Measurements from ENCODE around the gene RUNX1.

Gene RUNX1

DNA sequence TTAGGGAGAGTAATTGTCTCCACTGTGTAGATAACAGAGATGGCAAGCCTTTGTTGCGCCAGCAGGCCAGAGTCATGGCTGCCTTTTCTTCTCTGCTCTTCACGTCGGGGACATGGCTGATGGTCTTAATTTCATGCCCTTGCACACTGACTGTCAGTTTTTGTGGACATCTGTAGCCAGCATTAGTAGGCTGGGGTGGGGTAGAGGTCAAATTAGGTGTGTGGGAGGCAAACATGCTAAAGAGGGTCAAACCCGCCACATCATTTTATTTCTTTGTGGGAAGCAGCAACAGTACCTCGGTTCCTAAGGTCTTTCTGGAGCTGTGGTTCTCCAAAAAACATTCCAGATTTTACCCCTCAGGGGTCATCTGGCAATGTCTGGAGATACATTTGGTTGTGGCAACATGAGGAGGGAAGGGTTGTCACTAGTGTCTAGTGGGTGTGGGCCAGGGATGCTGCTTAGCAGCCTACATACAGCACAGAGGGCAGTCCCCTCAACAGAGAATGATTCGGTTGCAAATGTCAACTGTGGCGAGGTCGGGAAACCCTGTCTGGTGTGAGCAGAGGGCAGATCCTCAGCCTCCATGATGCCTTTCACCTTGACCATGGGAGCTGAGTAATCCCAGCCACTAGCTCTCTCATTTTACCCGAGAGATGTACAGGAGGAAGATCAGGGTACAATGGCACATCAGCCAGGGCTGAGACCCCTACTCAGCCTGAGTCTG lies 14.7 kb downstream of the RUNX1 start:
- ATAC-seq (ENCODE audit: low read depth) (no peak), DNase-seq (ENCODE audit: low spot score) (no peak)
- Histone ChIP-seq H3K4me3 (ENCODE audit: severe bottlenecking) (no peak overlapping the region), H3K9me3 (ENCODE audit: severe bottlenecking) (no peaks in the 10 kb centered on the region), H3K36me3 (ENCODE audit: low read depth) (no peaks in the 10 kb centered on the region), H3K4me1 (ENCODE audit: insufficient read depth, poor library complexity, severe bottlenecking) (no peaks in the 10 kb centered on the region), H3K27ac (ENCODE audit: poor library complexity, severe bottlenecking) (no peak overlapping the region), H3K27me3 (ENCODE audit: insufficient read depth, poor library complexity, severe bottlenecking) (no peaks in the 10 kb centered on the region)
- TF ChIP-seq, protein P1, sequence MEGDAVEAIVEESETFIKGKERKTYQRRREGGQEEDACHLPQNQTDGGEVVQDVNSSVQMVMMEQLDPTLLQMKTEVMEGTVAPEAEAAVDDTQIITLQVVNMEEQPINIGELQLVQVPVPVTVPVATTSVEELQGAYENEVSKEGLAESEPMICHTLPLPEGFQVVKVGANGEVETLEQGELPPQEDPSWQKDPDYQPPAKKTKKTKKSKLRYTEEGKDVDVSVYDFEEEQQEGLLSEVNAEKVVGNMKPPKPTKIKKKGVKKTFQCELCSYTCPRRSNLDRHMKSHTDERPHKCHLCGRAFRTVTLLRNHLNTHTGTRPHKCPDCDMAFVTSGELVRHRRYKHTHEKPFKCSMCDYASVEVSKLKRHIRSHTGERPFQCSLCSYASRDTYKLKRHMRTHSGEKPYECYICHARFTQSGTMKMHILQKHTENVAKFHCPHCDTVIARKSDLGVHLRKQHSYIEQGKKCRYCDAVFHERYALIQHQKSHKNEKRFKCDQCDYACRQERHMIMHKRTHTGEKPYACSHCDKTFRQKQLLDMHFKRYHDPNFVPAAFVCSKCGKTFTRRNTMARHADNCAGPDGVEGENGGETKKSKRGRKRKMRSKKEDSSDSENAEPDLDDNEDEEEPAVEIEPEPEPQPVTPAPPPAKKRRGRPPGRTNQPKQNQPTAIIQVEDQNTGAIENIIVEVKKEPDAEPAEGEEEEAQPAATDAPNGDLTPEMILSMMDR (IDR thresholded peaks at IDR 0.05; ENCODE audit: poor library complexity, severe bottlenecking), result no peak

DNA sequence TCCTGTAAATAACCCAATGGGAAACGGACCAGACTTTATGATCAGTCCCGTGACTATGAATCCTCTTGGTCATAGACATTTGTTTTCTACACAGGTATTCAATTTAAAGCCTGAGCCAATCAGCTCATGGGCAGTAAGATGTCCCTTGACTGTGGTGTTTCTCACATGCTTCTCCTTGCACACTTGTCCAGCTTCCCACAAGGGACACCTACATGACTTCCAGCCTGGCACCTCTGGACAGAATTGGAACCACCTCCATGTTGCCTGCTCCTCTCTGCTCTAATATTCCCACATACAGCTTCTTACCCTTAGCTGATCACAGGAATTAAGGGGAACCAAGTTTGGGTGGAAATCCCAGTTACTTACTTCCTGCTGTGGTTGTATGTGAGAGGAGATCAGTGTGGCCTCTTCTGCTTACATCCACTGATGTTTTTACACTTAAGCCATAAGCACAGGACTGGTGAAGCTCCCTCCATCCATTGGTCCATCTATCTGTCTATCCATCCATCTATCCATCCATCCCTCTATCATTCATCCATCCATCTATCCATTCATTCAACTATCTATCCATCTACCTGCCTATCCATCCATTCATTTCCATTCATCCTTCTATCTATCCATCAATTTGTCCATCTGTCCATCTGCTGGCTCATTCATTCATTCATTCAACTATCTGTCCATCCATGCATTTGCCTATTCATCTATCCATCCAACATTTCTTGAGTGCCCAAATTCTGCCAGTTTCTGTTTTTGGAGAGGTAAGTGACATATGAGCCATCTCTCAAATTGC lies 16.4 kb downstream of the RUNX1 start:
- DNase-seq (ENCODE audit: low spot score) (no peak), ATAC-seq (ENCODE audit: low read depth) (no peak)
- Histone ChIP-seq H3K4me1 (ENCODE audit: insufficient read depth, poor library complexity, severe bottlenecking) (no peaks in the 10 kb centered on the region), H3K36me3 (ENCODE audit: low read depth) (no peaks in the 10 kb centered on the region), H3K9me3 (ENCODE audit: severe bottlenecking) (no peaks in the 10 kb centered on the region), H3K27ac (ENCODE audit: poor library complexity, severe bottlenecking) (no peak overlapping the region), H3K27me3 (ENCODE audit: insufficient read depth, poor library complexity, severe bottlenecking) (no peaks in the 10 kb centered on the region), H3K4me3 (ENCODE audit: severe bottlenecking) (no peak overlapping the region)
- TF ChIP-seq, protein P1 (IDR thresholded peaks at IDR 0.05; ENCODE audit: poor library complexity, severe bottlenecking), result no peak

DNA sequence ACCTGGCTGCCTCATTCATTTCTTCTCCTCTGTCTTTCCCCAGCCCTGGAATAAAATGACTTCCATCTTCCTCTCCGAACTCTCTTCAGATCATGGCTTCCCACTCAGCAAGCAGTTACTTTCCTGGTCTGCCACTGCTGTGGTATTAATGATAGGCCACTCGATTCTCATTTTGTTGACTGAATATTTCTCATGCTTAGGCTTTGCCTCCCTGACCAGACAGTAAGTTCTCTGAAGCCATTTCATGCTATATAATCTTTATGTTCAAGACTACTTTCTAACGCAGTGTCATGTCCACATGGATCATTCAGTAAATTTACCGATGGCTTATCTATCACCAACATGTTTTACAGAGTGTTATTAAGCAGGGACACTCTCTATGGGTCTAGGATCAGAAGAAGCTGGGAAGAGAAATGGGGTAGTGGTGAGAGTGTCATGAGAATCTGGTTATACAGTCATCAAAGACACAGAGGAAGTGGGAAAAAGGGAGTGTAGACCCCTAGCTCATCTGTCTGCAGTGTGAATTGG lies 20.6 kb downstream of the RUNX1 start:
- Histone ChIP-seq H3K4me3 (ENCODE audit: severe bottlenecking) (no peak overlapping the region), H3K27me3 (ENCODE audit: insufficient read depth, poor library complexity, severe bottlenecking) (no peaks in the 10 kb centered on the region), H3K9me3 (ENCODE audit: severe bottlenecking) (no peaks in the 10 kb centered on the region), H3K36me3 (ENCODE audit: low read depth) (no peaks in the 10 kb centered on the region), H3K27ac (ENCODE audit: poor library complexity, severe bottlenecking) (no peak overlapping the region), H3K4me1 (ENCODE audit: insufficient read depth, poor library complexity, severe bottlenecking) (no peaks in the 10 kb centered on the region)
- TF ChIP-seq, protein P1 (IDR thresholded peaks at IDR 0.05; ENCODE audit: poor library complexity, severe bottlenecking), result no peak
- ATAC-seq (ENCODE audit: low read depth) (no peak), DNase-seq (ENCODE audit: low spot score) (no peak)

DNA sequence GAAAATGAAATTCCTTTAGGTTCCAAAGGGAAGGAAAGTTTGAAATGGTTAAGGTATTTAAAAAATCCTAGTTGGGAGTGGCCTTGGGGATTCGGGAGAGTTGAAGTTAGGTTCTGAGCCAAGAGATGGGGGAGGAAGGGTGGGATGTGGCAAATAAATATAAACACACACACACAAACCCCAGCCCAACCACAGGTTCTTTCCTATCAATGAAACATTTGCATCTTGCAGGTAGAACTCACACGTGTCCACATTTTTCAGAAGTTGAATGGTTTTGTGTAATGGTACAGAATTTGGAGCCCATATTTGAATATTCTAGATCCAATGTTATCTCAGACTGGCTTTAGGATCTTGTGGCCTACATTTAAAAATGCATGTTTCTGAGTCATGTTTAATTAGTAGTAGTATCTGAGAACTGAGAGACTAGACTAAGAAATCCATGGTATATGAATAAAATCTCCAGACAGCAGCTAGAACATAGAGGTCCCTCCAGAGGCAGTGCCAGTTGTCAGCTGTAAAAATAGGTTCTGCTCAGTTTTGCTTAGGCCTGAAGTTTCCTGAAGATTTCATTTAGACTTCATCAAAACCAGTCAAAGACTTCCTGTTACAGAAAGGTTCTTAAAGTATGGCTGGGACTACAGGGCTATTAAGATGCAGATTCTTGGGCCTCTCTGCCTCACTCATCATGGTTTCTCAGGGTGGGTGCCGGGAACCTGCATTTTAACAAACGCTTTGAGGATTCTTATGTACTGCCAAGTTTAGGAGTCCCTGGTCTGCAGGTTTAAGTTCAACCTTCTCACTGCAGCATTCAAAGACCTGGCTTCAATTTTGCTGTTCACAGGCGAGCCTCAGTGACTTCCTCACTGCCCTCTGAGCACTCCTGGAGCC lies 21.3 kb downstream of the RUNX1 start:
- Histone ChIP-seq H3K9me3 (ENCODE audit: severe bottlenecking) (no peaks in the 10 kb centered on the region), H3K27me3 (ENCODE audit: insufficient read depth, poor library complexity, severe bottlenecking) (no peaks in the 10 kb centered on the region), H3K36me3 (ENCODE audit: low read depth) (no peaks in the 10 kb centered on the region), H3K4me3 (ENCODE audit: severe bottlenecking) (no peak overlapping the region), H3K27ac (ENCODE audit: poor library complexity, severe bottlenecking) (no peak overlapping the region), H3K4me1 (ENCODE audit: insufficient read depth, poor library complexity, severe bottlenecking) (no peaks in the 10 kb centered on the region)
- TF ChIP-seq, protein P1 (IDR thresholded peaks at IDR 0.05; ENCODE audit: poor library complexity, severe bottlenecking), result no peak
- DNase-seq (ENCODE audit: low spot score) (no peak), ATAC-seq (ENCODE audit: low read depth) (no peak)

Data from RWPE2 (cell line).